GM03348 (cell line): ENCODE results near the gene ZNF667.
A peak's percentile ranks its signal among the peaks of the same experiment; 100 is the strongest.

Experiments used
- DNase-seq: peaks from one replicate; pipeline ENCODE4 v3.0.0; 2012; ENCODE audit warnings: low spot score

ZNF667 gene

DNA sequence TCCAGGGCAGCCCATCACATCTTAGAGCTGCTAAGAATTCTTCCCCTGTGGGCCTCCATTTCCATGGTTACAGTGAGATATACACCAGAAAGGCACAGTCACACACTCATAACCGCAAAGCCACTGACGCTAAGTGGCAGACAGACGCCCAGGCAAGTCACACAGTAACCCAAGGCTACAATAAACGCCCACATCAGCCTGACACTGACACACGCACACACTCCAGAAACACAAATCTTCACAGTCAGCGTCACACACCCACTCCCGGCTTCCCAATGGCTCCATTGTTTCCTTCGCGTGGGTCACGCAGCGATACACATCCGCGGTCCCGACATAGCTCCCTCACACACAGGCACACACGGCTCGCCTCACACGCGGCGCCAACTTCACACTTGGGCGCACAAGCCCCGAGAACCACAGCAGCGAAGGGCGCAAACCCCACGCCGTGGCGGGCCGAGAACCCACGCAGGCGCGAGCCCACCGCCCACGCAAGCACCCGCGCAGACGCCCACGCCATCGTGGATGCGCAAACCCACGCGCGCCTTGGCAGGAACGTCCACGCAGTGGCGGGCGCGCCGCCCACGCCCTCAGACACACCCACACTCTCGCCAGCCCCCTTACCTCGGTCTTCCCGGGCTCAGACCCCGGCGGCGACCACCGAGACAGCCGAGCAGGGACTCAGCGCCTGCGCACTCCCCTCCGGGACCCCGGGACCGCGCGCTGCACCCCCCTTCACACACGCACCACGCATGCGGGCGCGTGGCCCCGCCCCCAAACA, at the start of gene ZNF667:
Gene ZNF667 (minus strand): TSS at position 695 of the 778 bp plus-strand sequence. CDS start 14,975 bp downstream, outside the sequence.
- DNase-seq: peak; percentile 25

DNA sequence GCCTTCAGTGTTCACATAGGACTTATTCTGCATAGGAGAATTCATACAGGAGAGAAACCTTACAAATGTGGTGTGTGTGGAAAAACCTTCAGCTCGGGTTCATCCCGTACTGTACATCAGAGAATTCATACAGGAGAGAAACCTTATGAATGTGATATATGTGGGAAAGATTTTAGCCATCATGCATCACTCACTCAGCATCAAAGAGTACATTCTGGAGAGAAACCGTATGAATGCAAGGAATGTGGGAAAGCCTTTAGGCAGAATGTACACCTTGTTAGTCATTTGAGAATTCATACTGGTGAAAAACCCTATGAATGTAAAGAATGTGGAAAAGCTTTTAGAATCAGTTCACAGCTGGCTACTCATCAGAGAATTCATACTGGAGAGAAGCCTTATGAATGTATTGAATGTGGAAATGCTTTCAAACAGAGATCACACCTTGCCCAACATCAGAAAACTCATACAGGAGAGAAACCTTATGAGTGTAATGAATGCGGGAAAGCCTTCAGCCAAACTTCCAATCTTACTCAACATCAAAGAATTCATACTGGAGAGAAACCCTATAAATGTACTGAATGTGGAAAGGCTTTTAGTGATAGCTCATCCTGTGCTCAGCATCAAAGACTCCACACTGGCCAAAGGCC, 48.2 kb upstream of the ZNF667 start:
- DNase-seq: no peak

DNA sequence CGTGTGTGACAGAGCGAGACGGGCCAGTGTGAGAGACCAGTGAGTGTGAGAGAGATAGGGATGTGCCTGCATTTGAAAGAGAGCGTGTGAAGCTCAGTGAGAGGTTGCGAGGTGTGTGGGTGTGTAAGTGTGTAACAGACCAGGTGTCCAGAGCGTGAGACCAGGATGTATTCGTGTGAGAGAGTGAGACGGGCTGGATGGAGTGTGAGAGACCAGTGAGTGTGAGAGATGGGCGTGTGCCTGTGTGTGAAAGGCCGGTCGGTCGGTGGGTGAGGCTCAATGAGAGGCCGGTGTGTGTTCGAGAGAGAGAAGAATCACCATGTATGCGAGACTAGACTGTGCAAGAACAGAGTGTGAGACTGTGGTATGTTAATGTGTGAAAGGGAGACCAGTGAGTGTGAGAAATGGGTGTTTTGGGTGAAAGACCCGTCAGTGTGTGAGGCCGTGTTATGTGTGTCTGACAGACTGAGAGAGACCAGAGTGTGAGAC, 31.2 kb upstream of the ZNF667 start:
- DNase-seq: no peak

DNA sequence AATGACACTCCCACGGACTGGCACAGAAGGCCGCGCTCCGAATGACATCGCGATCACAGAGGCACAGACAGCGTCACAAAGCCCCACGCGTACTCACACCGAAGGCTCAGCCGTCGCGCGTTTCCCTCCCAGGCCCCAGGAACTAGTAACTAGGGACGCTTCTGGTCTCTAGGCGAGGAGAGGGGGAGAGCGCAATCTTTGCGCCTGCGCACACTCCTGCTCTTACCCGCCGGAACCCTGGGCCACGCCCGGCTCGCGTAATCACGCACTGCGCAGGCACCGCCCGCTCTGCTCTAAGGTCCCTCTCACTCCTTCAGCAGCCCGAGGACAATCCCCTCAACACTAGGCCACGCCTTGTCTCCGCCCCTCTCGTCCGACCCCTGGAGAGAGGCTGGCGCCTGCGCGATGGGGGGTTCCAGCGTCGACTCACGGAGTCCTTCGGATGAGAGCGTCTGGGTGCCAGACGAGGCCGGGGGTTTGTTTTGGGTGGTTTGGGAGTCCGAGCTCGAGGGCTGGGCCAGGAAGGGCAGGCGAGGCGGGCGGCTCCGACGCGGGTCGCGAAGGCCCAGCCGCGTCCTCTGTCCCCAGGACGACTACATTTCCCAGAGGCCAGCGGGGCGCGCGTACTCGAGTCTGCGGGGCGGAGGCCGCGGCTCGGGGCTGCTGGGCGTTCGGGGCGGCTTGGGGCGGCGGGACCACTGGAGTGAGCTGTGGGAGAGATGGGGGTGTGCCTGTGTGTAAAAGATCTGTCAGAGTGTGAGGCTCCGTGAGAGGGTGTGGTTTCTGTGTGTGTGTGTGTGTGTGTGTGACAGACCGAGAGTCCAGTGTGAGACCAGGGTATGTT, 30.5 kb upstream of the ZNF667 start, which contains the start of gene ZNF471:
Gene ZNF471 (plus strand): TSS at position 410 of the 844 bp plus-strand sequence. CDS start 3,717 bp downstream, outside the sequence.
- peak; percentile 100 for DNase-seq

DNA sequence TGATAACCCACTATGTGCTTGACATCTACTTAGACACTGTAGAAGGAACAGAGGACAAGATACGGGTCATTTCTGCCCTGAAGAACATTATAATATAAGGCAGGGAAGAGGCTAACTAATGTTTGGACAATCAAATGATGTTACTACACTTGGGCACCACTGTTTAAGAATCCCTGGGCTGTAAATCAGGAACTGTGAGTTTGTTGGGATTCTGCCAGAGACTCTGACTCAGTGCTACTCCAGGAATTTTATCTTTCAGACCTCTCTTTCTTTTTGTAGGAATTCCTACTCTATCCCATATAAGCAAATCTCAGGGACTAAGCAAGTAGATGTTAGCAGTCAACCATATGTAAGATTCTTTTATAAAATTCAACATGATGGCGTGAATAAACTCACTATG, 27.4 kb upstream of the ZNF667 start:
- DNase-seq: no peak

DNA sequence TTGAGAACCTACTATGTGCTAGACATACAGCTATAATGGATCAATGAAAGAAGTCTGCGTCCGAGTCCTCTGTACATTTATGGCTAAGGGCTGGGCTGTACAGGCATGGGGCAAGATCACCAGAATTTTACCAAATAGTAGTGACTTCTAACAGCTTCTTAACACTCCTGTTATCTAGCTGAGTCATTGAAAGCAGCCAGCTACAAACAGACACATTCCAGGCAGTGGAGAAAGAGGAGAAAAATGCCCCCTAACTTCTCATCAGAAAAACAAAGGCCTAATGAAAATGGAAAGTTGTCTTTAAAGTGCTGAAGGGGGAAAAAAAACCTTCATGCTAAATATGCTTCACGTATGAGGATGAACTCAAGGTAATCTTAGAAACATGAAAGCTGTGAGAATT, 14.3 kb upstream of the ZNF667 start:
- no peak for DNase-seq

DNA sequence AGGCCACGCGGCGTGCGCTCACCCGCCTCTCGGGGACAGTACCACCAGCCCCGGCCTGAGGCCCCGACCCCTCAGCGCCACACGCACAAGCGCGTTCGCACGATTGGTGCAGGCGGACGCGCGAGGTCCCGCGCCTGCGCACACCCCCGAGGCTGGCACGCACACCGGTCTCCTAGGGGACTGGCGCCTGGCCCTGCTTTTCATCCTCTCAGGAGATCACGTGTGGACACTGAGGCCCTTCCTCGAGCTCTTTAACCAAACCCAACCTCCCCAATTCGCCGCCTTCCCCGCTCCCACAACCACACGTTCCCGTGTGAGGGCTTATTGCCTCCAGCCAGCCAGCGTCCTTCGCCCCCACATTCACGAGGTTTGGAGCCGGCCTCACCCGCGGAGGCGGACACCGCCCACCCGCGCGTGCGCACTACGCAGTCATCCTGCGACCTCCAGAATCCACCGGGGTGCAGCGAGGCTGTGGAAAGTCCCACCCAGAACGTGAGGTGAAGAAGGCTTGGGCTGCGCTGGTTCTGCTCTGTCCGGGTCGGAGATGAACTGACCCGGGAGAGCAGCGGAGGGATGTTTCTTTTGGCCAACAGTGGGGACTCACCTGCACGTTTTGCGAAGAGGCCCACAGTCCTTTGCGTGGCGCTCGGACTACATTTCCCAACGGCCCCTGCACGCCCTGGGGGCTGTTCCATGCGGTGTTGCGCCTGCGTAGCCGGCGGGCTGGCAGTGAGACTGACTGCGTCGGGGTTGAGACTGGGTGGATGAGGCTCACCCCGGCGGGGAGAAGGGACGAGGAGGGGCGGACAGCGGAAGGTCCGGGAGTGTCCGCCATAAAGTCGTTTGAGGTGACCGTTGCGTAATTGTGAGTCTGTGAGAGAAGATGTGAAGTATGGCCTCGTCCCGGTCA, 539 bp upstream of the ZNF667 start:
- peak; percentile 98 for DNase-seq

DNA sequence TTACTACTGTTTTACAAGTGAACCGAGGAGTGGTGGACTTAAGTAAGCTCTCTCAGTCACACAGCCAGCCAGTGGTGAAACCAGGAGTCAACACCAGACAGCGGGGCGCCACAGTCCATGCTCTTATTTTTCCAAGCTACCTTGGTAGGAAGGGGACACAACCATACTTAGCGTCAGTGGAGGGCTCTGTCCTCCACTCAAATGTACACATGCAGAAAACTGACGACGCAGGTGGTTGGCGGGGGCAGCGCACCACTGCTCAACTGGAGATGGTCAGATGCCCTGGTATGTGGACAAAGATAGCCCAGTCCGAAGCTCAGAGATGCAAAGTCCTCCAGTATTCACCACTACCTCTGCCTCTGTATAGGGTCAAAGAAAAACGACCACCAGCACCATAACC, 1.1 kb downstream of the ZNF667 start:
- DNase-seq: no peak

DNA sequence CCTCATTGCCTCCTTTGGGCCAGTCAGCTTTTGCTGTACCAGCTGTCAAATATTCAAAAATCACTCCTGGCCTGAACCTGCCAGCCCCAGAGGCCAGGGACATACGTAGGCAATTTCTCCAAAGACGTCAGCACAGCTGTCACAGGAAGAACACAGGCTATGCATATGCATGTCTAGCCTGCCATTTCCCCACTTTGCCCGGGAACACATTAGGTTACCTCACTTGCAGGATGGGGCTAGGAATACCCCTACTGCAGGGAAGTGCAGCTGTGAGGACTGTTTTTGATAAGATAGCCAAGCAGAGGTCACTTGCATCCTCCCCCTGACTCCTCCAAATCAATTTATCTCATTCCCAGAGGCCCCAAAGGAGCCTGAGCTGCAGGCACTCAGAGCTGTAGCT, 2.8 kb downstream of the ZNF667 start:
- no peak for DNase-seq

DNA sequence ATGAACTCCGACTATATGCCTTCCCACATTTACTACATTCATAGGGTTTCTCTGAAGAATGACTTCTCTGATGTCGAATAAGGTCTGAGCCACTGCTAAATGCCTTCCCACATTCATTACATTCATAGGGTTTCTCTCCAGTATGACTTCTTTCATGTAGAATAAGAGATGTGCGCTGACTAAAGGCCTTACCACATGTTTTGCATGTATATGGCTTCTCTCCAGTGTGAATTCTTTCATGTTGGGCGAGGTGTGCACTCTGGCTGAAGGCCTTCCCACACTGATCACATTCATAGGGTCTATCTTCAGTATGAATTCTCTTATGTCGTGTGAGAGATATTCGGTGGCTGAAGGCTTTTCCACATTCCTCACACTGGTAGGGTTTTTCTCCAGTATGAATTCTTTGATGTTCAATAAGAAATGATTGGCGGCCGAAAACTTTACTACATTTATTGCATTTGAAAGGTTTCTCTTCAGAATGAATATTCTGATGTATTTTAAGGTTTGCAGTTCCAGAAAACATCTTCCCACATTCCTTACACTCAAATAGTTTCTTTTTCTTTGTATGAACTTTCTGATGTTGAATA, 35.8 kb downstream of the ZNF667 start:
- DNase-seq: no peak

DNA sequence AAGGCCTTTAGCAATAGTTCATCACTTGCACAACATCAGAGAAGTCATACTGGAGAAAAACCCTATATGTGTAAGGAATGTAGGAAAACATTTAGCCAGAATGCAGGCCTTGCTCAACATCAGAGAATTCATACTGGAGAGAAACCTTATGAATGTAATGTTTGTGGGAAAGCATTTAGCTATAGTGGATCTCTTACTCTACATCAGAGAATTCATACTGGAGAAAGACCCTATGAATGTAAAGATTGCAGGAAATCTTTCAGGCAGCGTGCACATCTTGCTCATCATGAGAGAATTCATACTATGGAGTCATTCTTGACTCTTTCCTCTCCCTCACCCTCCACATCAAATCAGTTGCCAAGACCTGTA, 53.2 kb downstream of the ZNF667 start:
- DNase-seq: no peak

DNA sequence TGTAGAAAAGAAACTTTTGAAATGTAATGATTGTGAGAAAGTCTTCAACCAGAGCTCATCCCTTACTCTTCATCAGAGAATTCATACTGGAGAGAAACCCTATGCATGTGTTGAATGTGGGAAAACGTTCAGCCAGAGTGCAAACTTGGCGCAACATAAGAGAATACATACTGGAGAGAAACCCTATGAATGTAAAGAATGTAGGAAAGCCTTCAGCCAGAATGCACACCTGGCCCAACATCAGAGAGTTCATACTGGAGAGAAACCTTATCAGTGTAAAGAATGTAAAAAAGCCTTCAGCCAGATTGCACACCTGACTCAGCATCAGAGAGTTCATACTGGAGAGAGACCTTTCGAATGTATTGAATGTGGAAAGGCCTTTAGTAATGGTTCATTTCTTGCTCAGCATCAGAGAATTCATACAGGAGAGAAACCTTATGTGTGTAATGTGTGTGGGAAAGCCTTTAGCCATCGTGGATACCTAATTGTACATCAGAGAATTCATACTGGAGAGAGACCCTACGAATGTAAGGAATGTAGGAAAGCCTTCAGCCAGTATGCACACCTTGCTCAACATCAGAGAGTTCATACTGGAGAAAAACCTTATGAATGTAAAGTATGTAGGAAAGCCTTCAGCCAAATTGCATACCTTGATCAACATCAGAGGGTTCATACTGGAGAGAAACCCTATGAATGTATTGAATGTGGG, 53.7 kb downstream of the ZNF667 start:
- no peak for DNase-seq

DNA sequence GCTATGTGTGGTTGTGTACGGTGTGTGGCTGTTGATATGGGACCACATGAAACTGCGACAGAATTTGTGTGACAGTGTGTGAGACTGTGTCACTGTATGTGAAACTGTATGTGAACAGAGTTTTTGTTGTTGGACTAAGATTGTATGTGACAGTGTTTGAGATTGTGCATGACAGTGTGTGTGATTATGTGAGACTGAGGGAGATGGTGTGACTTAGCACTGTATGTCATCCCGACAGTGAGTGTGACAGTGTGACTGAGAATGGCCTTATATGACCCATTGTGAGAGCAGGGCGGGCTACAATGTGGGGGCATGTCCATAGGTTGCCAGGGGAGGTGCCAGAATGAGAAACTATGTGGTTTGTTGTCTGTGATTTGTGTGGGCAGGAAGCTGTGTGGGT, 72.1 kb downstream of the ZNF667 start:
- DNase-seq: no peak

DNA sequence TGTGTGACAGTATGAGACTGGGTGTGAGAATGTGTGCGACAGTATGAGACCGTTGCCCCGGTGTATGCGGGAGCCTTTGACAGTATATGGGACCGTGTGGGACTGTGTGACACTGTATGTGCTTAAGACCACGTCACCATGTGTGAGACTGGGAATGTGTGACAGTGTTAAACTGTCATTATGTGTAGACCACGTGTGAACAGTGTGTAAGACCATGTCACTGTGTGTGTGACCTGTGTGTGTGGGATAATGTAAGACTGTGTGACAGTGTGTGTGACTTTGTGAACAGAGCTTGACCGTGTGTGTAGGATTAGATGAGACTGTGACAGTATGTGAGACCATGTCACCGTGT, 72.5 kb downstream of the ZNF667 start:
- DNase-seq: no peak

DNA sequence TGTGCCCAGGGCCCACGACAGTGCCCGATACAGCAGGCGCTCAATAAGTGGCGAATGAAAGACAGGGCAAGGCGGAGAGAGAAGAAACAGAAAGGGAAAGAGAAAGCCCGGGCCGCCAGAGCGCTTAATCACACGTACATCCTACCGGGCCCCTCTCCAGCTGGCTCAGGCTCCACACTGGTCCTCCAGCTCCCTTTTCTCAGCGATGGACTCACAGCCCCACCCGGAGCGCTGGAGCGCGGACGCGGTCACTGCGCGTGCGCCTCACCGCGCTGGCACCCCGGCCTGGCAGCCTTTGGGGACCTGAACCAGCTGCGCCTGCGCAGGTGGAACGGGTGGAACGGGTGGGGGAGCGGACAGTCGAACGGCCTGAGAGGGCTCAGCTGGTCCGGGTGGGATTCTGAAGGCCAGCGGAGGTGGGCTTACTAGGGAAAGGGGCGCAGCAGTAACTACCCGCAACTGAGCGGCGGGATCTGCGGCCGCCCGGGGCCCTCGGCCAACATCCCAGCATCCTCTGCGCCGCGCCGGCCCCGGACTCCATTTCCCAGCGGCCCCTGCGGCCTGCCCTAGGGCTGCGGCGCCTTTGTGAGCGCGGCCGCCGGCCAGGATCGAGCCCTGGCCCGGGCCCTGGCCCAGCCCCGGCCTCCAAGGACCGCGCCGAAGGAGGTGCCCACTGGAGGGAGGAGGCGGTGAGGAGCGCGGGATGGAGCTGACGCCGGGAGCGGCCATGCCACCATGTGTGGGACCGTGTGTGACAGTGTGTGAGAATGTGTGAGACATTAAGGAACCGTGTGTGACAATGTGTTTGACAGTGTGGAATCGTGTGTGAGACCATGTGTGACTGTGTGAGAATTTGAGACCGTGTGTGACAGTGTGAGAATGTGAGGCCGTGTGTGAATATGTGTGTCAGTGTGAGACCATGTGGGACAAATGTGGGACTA, 73.1 kb downstream of the ZNF667 start, which contains the start of gene ZNF583:
Gene ZNF583 (plus strand): TSS at position 569 of the 941 bp plus-strand sequence. CDS start 2,783 bp downstream, outside the sequence.
- peak; percentile 99 for DNase-seq

DNA sequence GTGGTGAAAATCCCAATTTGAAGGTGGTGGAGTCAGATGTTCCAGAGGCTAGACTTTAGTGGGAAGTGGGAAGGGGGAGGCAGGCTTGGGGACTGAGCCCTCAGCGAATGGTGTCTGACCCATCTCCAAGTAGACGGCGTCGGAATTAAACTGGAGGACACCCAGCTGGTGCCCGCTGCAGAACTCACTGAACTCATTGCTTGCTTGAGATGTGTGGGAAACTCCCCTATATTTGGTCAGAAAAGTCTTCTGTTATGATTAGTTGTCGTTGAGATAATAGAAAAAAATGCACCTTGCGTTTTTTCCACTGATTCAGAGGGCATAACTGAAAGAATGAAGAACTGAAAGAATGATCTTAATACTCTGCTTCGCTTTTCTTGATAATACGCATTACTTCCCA, 73.9 kb downstream of the ZNF667 start:
- DNase-seq: no peak

DNA sequence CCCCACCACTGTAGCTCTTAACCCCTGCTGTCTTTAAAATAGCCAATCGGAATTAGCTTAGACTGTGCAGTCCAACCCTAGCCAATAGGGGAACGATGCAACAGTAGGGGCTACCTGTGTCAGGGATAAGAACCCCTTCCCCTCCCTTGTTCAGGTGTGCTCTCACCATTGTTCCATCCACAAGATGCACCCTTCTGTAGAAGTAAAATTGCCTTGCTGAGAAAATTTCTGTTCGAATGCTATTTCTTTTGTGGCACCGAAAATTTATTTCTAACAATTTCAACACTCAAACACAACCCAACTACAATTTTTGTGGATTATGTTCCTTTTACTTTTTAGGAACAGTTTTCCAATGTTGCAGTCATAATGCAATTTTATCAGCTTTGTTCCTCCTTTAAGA, 76.7 kb downstream of the ZNF667 start:
- no peak for DNase-seq

DNA sequence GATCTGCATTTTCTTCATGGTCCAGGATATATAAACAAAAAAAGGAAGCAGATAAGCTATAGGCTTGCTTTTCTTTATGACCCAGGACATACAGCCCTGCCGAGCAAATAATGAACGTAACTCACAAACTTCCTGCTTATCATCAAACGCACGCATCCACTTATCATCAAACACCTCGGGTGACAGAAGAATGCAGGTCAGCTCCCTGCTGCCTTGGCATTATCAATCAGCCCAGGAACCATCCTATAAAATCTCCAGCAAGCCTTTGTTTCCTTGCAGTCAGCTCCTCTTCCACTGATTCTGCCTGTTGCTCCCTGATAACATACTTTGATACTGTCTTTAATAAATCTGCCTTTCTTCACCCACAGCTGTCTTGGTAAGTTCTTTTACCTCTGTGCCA, 78.3 kb downstream of the ZNF667 start:
- DNase-seq: no peak
